Sciatic nerve (tissue), 2 donors: ENCODE data around the gene FLT3. TPM values are rescaled to one million over a fixed set of nuclear protein-coding genes. Genes with fewer than 3 reads are reported as not detected.
"Not testable (repeated sequence)": the region's sequence is repeated elsewhere in the genome, so short reads cannot be mapped to it uniquely, and the experiment has no call there.

Source experiments
- ATAC-seq: fragments of 200-7000 bp; cut with Tn5 transposase; one replicate; pipeline ENCODE4 v1.9.1; 2020; ENCODE audit warnings: mild to moderate bottlenecking, moderate library complexity
- DNase-seq: peaks from one replicate; pipeline ENCODE4 v3.0.0-alpha.2; 2020; ENCODE audit warnings: low spot score
- intact Hi-C: fragments of 100-400 bp; cut with DNase I; formaldehyde crosslinking; loops from one replicate; pipeline ENCODE4 v1.14.2; 2022
- total RNA-seq: library from RNA; stranded (reverse); fragmentation: NEBNext Ultra II Directional; extraction: Animal tissue kit (Norgen Biotek cat#: 25700); gene quantifications from one replicate; pipeline ENCODE4 v1.2.1, GENCODE V29; 2021
- donor health status: DM: no; HTN: no; CAD: no.
- donor health status: DM: no; HTN: no; CAD: no.

FLT3 gene
- total RNA-seq, 1 donor from 2014 or later: 0.22 TPM

GRCh38 chr13:27968316-27969081 lies 131.9 kb downstream of the FLT3 start:
- no peak for ATAC-seq
- intact Hi-C loops: no loop called here

GRCh38 chr13:27967736-27968315 lies 132.6 kb downstream of the FLT3 start:
- DNase-seq (no peak), ATAC-seq (no peak)
- intact Hi-C loops: no loop called here

More at GRCh38 chr13:27968316-27969081, 131.9 kb downstream of the FLT3 start:
- DNase-seq: no peak

GRCh38 chr13:27967203-27967735 lies 133.1 kb downstream of the FLT3 start:
- ATAC-seq (no peak), DNase-seq (no peak)
- intact Hi-C loops: no loop called here

- DNase-seq (no peak), ATAC-seq (no peak)
- intact Hi-C loops: no loop called here
These were observed 133.7 kb downstream of the FLT3 start for GRCh38 chr13:27966641-27967202.

GRCh38 chr13:27965740-27966640 lies 134.4 kb downstream of the FLT3 start:
- intact Hi-C loops: no loop called here
- DNase-seq: no peak
- no peak for ATAC-seq

- DNase-seq (no peak), ATAC-seq (no peak)
- intact Hi-C loops: no loop called here
These were observed 135.0 kb downstream of the FLT3 start for GRCh38 chr13:27965343-27965739.

GRCh38 chr13:27964741-27965323 lies 135.5 kb downstream of the FLT3 start:
- intact Hi-C loops: no loop called here
- DNase-seq: no peak
- ATAC-seq: no peak

GRCh38 chr13:27964206-27964605 lies 136.2 kb downstream of the FLT3 start:
- DNase-seq, intact Hi-C loops, ATAC-seq: not testable (repeated sequence)

GRCh38 chr13:27963491-27963890 lies 136.9 kb downstream of the FLT3 start:
- no peak for ATAC-seq
- DNase-seq: no peak
- intact Hi-C loops: no loop called here

- ATAC-seq (no peak), DNase-seq (no peak)
- intact Hi-C loops: no loop called here
These were observed 137.4 kb downstream of the FLT3 start for GRCh38 chr13:27962982-27963381.

- ATAC-seq (no peak), DNase-seq (no peak)
- intact Hi-C loops: no loop called here
These were observed 138.1 kb downstream of the FLT3 start for GRCh38 chr13:27962128-27962841.

GRCh38 chr13:27961227-27962085 lies 138.9 kb downstream of the FLT3 start:
- intact Hi-C loops: no loop called here
- DNase-seq: no peak
- peak; percentile 34 for ATAC-seq

GRCh38 chr13:27960362-27961226 lies 139.8 kb downstream of the FLT3 start:
- intact Hi-C loops: no loop called here
- peak; percentile 60 for ATAC-seq
- no peak for DNase-seq

GRCh38 chr13:27959976-27960361 lies 140.4 kb downstream of the FLT3 start:
- intact Hi-C loops: no loop called here
- no peak for ATAC-seq
- no peak for DNase-seq

GRCh38 chr13:27956576-27957300 lies 143.6 kb downstream of the FLT3 start:
- intact Hi-C loops: no loop called here
- no peak for ATAC-seq
- no peak for DNase-seq
